Stimulated activated CD8-positive, alpha-beta memory T cell treated with anti-CD3 and anti-CD28 coated beads, Interleukin-15, amount 100 ng/mL, for 1 hour (primary cell): Measurements from ENCODE around the gene VTN.

ENCODE experiments used
- DNase-seq: peaks from one replicate; pipeline ENCODE4 v3.0.0-alpha.2; 2020; ENCODE audit warnings: low read depth

The VTN gene

GRCh38 chr17:28370035-28370743 is at the start of gene VTN:
TSS of gene VTN (minus strand) at chr17:28370307. CDS start at chr17:28370203, 104 bp downstream.
- no peak for DNase-seq

- DNase-seq, result no peak
These were observed 46.7 kb upstream of the VTN start for GRCh38 chr17:28416703-28417311.

- DNase-seq, result no peak
These were observed 45.8 kb upstream of the VTN start for GRCh38 chr17:28415886-28416285.

- no peak for DNase-seq
These were observed 43.7 kb upstream of the VTN start for GRCh38 chr17:28413804-28414203.

DNA sequence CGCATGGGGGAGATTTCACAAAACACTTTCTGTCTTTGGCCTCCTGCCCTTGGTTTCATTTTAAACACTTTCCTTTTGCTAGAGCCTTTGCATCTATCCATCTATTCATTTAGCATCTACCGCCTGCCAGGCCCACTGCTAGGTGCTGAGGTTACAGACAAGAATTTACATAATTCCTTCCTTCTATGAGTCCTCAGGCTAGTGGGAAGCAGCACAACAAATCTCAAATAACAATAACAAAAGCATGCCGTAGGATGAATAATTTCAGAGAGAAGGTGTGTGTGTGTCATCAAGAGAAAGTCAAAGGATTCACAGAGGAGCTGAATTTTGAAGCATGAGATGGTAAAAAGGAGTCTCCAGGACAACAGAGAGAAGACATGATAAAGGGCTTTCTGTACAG is 42.0 kb upstream of the VTN start:
- no peak for DNase-seq

- no peak for DNase-seq
These were observed 37.8 kb upstream of the VTN start for GRCh38 chr17:28407974-28408306.

GRCh38 chr17:28407130-28407973 is 37.2 kb upstream of the VTN start:
- DNase-seq, result no peak

DNA sequence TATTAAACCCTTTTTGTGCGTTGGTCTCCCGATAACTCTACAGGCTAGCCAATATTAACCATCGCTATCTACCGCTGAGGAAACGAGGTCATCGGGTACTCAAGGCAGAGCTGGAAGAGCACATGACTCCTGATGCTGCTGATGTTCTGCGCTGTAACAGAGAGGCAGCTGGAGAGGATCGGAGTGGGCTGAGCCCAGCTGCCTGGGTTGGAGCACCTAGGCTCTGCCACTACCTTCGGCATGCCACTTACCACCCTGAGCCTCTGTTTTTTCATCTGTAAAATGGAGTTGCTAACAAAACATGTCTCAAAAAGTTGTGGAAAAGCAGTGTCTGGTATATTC is 36.3 kb upstream of the VTN start:
- no peak for DNase-seq

DNA sequence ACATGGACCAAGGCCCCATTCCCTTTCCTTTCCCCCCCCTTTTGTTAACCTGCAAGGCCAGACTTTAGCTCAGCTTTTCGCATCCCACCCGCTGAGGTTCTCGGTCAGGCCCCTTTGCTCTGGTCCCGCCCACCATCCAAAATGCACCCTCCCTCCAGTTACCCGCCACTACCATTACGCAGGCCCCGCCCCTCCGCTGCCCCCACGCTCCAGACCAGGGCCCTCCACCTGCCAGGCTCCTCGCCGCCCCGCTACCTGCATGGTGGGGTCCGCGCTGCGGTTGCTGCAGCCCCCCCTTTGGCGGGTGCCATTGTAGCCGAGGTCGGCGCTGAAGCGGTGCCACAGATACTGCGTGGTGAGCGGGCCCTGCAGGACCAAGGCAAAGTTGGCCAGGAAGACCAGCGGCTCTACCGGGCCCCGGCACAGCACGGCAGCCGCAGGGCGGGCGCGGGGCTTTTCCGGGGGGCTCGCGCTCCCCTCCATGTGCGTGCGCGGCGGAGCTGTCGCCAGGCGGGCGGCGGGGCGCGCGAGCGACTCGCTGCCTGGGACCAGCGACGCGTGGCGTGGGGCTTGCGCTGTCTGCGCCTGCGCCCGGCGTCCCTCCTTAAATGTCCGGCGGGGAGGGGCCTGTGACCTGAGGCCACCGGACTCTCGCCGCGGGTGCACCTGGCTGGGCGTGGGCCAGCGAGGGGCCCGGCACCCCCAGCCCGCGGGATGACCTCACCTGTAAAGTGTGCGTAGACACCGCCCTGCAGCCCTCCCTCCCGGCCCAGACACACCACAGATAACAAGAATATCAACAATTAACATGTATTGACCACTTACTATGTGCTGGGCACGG is 35.7 kb upstream of the VTN start, which contains the start of gene SLC46A1:
SLC46A1 (minus strand) TSS at position 581 of the 841 bp plus-strand sequence; CDS start at position 483, 98 bp downstream.
- DNase-seq, result no peak

- no peak for DNase-seq
These were observed 34.9 kb upstream of the VTN start for GRCh38 chr17:28404812-28405570.

- DNase-seq, result no peak
These were observed 34.3 kb upstream of the VTN start for GRCh38 chr17:28404461-28404811.

DNA sequence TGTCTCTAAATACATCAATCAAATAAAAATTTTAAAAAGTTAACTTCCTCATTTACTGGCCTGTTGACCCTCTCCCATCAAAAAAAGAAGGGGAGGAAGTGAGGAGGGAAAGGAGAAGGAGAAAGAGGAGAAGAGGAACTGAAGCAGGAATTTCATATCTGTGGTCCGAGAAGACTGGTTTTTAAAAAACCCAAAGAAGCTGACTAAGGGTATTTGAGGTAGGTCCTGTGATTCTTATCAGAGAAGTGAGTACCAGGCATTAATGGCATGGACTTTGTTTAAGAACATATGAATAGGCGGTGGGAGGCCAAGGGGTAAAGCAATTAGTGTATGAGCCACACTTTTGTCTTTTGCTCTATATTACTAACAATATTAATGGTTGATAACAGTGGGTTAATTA is 33.9 kb upstream of the VTN start:
- no peak for DNase-seq

DNA sequence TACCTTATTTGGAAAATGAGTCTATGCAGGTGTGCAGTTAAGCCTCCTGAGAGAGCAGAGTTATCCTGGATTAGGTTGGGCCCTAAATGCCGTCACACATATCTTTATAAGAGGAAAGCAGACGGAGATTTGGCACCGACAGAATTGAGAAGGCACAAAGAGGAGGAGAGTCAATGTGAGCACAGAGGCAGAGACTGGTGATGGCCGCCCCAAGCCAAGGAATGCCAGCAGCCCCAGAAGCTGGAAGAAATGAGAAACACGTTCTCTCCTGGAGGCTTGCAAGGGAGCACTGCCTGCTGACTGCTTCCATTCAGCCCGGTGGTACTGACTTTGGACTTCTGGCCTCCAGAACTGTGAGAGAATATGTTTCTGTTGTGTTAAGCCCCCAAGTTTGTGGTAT is 32.7 kb upstream of the VTN start:
- no peak for DNase-seq

- DNase-seq, result no peak
These were observed 32.1 kb upstream of the VTN start for GRCh38 chr17:28402224-28402630.

- DNase-seq, result no peak
These were observed 29.7 kb upstream of the VTN start for GRCh38 chr17:28399808-28400207.

GRCh38 chr17:28398280-28398981 is 28.3 kb upstream of the VTN start:
- no peak for DNase-seq

DNA sequence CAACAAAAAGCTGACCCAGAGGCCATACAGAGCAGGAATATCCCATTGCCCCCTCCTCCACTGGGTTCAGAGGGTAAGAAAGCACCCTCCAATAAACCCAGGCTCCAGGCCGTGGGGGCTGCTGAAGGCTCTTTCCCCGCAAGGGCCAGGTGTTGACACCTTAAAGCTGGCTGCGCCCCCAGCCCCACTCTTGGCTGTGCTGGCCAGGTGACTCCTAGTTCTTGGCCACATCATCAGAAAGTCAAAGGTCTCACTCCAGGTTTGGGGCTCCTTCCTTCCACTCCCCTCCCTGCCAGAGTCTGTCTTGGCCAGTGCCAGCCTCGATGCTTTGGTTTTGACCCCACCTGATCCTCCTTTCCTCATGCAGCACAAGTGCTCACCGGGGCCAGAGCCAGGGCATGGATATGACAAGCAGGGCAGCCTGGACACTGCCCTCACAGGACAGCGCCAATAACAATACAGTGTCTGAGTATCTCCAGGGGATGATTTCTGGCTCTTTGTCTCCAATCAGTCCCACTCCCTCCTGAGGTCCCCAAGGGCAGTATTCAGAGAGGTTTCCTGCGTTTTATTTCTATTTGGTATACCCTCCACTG is 27.7 kb upstream of the VTN start:
- DNase-seq, result no peak

DNA sequence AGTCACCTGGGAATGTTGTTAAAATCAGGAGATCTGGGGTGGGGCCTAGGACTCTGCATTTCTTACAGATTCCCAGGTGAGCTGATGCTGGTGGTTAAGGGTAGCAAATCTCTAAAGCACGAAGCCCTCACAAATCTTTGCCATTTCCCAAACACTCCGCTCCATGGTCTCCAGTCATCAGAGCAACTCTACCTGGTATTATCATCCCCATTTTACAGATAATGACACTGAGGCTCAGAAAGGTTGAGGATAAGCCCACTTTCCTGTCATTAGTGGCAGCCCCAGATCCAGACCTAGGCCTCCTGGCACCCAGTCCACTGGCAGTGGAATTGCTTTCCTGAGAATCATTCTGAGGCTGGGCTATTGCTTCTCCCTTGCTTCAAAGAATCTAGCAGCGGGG is 27.2 kb upstream of the VTN start:
- DNase-seq, result no peak

DNA sequence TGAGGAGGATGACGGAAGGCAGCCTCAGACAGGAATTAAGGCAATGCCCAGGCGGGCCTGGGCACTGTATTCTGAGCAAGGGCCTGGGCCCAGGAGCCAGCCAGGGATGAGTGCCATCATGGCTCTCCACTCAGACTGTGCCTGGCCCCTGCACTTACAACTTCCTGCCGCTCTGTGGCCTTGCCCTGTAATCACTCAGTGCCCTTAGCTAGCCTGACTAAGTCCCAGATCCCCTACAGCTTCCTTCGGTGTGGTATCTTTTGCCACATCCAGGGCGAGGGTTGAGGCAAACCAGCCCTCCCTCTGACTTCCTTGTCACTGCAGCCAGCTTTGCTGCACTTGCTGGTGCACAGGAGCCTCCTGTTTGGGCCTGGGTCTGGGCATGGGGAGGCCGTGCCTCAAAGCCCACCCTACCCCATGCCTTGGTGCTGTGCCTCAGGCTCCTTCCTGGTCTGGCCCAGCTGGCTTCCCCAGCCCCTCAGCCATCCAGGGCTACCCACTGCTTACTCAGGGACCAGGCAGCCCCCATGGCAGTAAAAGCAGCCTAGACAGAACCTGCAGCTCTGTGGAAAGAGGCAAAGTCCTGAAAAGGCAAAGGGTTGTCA is 26.6 kb upstream of the VTN start:
- DNase-seq, result no peak

DNA sequence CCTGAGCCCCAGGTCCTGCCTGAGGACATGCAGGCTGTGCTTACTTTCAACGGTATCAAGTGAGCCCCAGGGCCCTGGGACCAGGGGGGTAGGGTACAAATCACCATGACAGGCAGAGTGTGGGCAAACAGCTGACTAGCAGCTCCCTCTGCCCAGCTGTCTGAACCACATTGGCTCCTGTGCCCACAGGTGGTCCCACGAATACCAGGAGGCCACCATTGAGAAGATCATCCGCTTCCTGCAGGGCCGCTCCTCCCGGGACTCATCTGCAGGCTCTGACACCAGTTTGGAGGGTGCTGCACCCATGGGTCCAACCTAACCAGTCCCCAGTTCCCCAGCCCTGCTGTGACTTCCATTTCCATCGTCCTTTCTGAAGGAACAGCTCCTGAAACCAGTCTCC is 25.9 kb upstream of the VTN start:
- no peak for DNase-seq
